ENCODE results near the gene POLG2. TPM values are rescaled to one million over a fixed set of nuclear protein-coding genes. Genes with fewer than 3 reads are reported as not detected.

Gene POLG2
- total and polyA plus RNA-seq, 2 donors (not counting 3 experiments of a cell fraction or from before 2014, with no cell fraction given), result 6.5 to 18.6 TPM

- POLR2A ChIA-PET, result interaction anchor here (0.7 kb wide), 1 partner anchor 13 kb away, joined by 3 read pairs; no protein-coding TSS in a partner anchor
- FAIRE-seq, result no peak
- H3K4me1 ChIP-seq (ENCODE audit: control insufficient read depth, extremely low read depth, insufficient read depth, low read length), result peaks cover 12% of the 10 kb centered on the region
- CTCF ChIA-PET, result interaction anchor here (1.0 to 1.1 kb wide), 3 partner anchors 12 to 48 kb away, joined by 3 to 7 read pairs (median 4); no protein-coding TSS in a partner anchor
- intact Hi-C loops (cut with micrococcal nuclease), result no loop called here
- no TSS peak for BruUV-seq (replicated peaks)
- TF ChIP-seq POLR2A (IDR thresholded peaks at IDR 0.05; ENCODE audit: low read depth, low read length) (no peak), GATA2 (IDR thresholded peaks at IDR 0.05; ENCODE audit: insufficient read depth, insufficient read length, low read depth, low read length) (no peak), JUN (IDR thresholded peaks at IDR 0.05; ENCODE audit: borderline replicate concordance, insufficient read depth, insufficient read length, low read depth) (no peak), CTCF (IDR thresholded peaks at IDR 0.05; ENCODE audit: extremely low read depth in 1 of 2, insufficient read depth in 1 of 2, low read depth in 1 of 2, low read length in 2 of 2) (no peak), MAX (IDR thresholded peaks at IDR 0.05; ENCODE audit: insufficient read depth, insufficient read length) (no peak)
- peak overlapping the region; percentile 2 for H3K27ac ChIP-seq (ENCODE audit: insufficient read depth, low read depth, low read length)
- DNase-seq (ENCODE audit: low read depth, low spot score), result no peak
- H4K20me1 ChIP-seq (replicated peaks; ENCODE audit: control insufficient read depth, extremely low read depth, insufficient read depth, low read length), result no peaks in the 10 kb centered on the region
- H3K9ac ChIP-seq (replicated peaks; ENCODE audit: extremely low read depth, insufficient read depth, low read length), result no peak overlapping the region
- no peaks in the 10 kb centered on the region for H3K36me3 ChIP-seq (ENCODE audit: control insufficient read depth in 2 of 2, extremely low read depth in 1 of 2, insufficient read depth in 2 of 2, low read length in 2 of 2)
- no peaks in the 10 kb centered on the region for H3K27me3 ChIP-seq (ENCODE audit: control insufficient read depth in 2 of 2, insufficient read depth in 2 of 2, low read length in 2 of 2)
- peak overlapping the region; percentile 83 for H2AFZ ChIP-seq (ENCODE audit: low read depth, low read length)
- H3K4me3 ChIP-seq (replicated peaks in 1 of 3; ENCODE audit: insufficient read depth in 1 of 3, low read depth in 1 of 3, low read length in 3 of 3), result no peak overlapping the region
- peak overlapping the region; percentile 61 for H3K4me2 ChIP-seq (ENCODE audit: insufficient read depth, low read length)
- no peaks in the 10 kb centered on the region for H3K79me2 ChIP-seq (ENCODE audit: control insufficient read depth, insufficient read depth, low read length)
- H3K9me3 ChIP-seq (replicated peaks; ENCODE audit: control insufficient read depth, insufficient read depth, low read length), result peaks cover 5% of the 10 kb centered on the region
- dilution Hi-C loops (cut with MboI; ENCODE audit: extremely low pct_ligation_motif_present, low sequenced_read_pairs), result no loop called here
- H3K9me1 ChIP-seq (replicated peaks; ENCODE audit: control insufficient read depth, extremely low read depth, insufficient read depth, low read length), result no peaks in the 10 kb centered on the region
Observed at GRCh38 chr17:64442541-64442971, 54.3 kb downstream of the POLG2 start.

Measured in endothelial cell of umbilical vein (primary cell).